H54 (cell line): ENCODE results near the gene ANKRD13C.

ENCODE experiments used
- DNase-seq: peaks from one replicate; pipeline ENCODE4 v3.0.0; 2011; ENCODE audit warnings: low spot score, mixed read lengths; ENCODE audit not compliant: insufficient read length
- FAIRE-seq: peaks from 3 replicates; lab custom pipeline; 2011; peaks lifted over from hg19 to GRCh38; lab: Jason Lieb, UNC
- POLR2A ChIP-seq: IDR thresholded peaks from 2 replicates; pipeline ENCODE4 v1.6.1; 2011; ENCODE audit warnings: low read depth, mild to moderate bottlenecking, low read length

ANKRD13C gene

DNA sequence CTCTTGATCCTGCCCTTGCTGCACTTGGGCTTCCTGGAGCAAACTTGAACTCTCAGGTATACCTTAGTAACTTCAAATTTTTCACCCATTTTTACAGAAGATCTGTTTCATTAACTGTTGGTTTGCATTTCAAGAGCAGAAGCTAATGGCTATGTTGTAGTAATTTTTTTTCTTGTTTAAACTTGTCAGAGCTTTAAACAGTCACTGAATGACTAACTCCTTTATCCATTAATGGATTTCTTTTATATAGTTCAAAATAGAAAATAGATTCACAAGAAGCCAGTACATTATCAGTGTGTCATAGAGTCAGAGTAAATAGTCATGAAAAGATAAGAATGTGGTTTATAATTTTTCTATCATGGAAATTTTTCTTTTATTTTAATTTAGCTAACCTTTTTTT lies 119.8 kb downstream of the ANKRD13C start:
- TF ChIP-seq POLR2A = no peak
- no peak for FAIRE-seq
- no peak for DNase-seq

GRCh38 chr1:70231475-70231874 lies 123.0 kb downstream of the ANKRD13C start:
- TF ChIP-seq POLR2A = no peak
- no peak for FAIRE-seq

GRCh38 chr1:70228670-70229069 lies 125.9 kb downstream of the ANKRD13C start:
- no peak for TF ChIP-seq POLR2A
- DNase-seq = no peak
- FAIRE-seq = no peak

More at GRCh38 chr1:70231475-70231874, 123.0 kb downstream of the ANKRD13C start:
- no peak for DNase-seq

- FAIRE-seq = no peak
- no peak for TF ChIP-seq POLR2A
- no peak for DNase-seq
Measured at GRCh38 chr1:70227439-70227838, 127.1 kb downstream of the ANKRD13C start.

DNA sequence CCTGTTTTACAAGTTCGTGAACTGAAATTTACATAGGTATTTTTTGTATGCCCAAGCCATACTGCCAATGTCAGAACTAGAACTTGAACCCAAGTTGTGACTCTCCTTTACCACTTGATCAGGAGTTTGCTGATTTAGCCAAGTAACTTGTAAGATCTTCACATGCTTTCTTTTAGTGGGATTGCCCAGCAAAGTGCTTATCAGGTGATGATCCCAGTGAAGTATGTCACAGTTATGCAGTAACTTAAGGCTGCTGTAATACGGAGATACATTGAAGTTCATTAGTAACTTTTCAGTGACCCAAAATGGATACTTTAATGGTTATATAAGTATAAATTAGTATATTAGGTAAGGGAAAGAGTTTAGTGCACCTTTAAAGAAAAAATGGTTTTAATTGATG lies 129.6 kb downstream of the ANKRD13C start:
- FAIRE-seq (no peak), DNase-seq (no peak)
- no peak for TF ChIP-seq POLR2A

GRCh38 chr1:70222716-70223235 lies 131.7 kb downstream of the ANKRD13C start:
- DNase-seq = no peak
- no peak for FAIRE-seq
- TF ChIP-seq POLR2A = no peak

DNA sequence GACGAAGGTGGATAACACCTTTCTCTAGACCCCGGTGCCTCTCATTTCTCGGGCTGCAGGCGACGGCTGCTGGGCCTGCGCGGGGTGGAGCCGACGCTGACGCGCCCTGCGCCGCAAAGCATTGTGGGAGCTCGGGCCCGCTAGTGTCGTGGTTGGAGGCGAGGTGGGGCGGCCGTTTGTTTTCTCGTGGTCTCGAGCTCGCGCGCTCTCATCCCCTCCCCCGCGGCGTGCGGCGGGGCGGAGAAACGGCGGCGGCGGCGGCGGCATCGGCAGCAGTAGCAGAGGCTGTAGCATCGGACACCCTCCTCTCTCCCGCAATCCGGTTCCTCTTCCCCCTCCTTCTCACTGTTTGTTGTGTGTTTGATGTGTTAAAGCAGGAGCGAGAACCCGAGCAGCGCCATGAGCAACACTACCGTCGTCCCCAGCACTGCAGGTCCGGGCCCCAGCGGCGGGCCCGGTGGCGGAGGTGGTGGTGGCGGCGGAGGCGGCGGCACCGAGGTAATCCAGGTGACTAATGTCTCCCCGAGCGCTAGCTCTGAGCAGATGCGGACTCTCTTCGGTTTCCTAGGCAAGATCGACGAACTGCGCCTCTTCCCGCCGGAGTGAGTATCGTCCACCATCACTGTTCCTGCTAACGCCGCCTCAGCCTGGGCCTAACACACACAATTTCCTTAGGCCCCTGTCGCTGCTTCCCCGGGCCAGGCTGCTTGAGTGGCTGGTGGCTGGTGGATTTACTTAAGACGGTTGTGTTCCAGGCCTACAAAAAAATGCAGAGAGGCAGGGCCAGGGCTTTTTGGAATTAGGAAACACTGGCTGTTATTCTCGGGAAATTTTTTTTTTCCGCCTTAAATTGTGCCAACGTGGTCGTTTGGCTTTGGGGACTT lies 133.0 kb downstream of the ANKRD13C start, which contains the start of gene SRSF11:
SRSF11 (plus strand) TSS at position 143 of the 884 bp plus-strand sequence; CDS start at position 400, 257 bp downstream.
- peak; percentile 87 for FAIRE-seq
- peak; percentile 41 for TF ChIP-seq POLR2A
- DNase-seq = peak; percentile 66

- FAIRE-seq = no peak
- no peak for TF ChIP-seq POLR2A
- DNase-seq = no peak
Measured at GRCh38 chr1:70220517-70221237, 133.8 kb downstream of the ANKRD13C start.

- no peak for FAIRE-seq
- no peak for DNase-seq
- no peak for TF ChIP-seq POLR2A
Measured at GRCh38 chr1:70220015-70220414, 134.5 kb downstream of the ANKRD13C start.

DNA sequence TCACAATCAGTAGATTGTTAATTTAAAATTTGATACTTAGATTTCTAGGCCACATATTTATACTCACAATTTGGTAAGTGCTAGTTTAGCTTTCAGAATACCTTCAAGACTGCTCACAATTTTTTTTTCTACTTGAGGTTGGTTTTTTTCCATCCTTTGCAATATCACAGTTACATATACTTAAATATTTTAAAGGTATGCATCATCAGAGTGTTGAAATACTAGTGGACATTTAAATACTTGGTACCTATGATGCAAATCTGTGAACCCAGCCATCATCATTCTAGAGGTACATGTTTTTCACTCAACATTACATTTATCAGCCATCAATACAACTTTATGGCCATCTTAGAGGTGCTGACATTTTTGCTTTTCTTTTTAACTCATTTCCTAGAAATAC lies 143.0 kb downstream of the ANKRD13C start:
- DNase-seq (no peak), FAIRE-seq (no peak)
- TF ChIP-seq POLR2A = no peak

DNA sequence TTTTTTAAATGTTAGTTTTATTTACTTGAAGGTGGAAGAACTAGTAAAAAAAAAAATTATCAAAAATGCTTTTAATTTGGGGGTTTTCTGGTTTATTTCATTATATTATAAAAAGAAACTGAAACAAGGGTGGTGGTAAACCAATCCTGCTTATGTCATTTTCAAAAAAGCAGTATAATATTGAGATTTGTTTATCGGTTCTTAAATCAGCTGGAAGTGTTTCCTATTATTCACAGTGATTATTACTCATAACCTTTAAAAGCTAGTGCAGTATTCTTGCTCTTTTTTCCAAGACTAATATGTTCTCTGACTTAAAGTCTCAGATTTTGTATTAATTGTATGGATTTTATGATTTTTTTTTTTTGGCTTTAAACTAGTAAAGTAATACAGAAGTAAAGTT lies 143.7 kb downstream of the ANKRD13C start:
- TF ChIP-seq POLR2A = no peak
- FAIRE-seq (no peak), DNase-seq (no peak)
